ENCODE results near the gene CAMKMT.

CAMKMT gene

DNA sequence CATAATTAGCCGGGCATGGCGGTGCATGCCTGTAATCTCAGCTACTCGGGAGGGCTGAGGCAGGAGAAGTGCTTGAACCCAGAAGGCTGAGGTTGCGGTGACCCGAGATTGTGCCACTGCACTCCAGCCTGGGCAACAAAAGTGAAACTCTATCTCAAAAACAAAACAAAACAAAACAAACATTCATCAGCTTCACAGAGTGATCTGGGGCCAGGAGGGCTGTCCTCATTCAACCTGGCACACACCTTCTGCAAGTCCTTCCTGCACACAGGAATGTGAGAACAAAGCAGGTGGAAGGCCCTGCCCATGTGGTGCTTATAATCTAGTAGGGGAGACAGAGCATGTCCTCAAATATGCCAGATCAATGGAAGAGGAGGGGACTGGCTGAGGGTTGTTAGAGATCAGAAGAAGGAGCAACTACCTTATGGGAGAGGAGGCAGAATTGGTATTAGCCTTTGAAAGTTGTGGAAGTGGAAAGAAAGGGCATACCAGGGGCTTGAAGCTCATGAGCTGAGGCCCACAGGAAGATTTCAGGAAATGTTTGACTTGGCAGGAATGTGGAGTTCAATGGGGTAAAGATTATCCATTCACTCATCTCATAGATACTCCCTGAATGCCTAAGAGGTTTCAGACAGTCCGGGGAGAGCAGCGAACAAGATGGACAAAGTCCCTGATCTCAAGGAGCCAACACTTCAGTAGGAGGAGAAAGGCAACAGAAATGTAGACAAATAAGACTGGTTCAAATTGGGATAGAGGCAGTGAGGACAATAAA is 424.5 kb downstream of the CAMKMT start:
- H3K4me3 ChIP-seq (ENCODE audit: low read depth, low read length), result no peak overlapping the region
- TF ChIP-seq, protein P1, sequence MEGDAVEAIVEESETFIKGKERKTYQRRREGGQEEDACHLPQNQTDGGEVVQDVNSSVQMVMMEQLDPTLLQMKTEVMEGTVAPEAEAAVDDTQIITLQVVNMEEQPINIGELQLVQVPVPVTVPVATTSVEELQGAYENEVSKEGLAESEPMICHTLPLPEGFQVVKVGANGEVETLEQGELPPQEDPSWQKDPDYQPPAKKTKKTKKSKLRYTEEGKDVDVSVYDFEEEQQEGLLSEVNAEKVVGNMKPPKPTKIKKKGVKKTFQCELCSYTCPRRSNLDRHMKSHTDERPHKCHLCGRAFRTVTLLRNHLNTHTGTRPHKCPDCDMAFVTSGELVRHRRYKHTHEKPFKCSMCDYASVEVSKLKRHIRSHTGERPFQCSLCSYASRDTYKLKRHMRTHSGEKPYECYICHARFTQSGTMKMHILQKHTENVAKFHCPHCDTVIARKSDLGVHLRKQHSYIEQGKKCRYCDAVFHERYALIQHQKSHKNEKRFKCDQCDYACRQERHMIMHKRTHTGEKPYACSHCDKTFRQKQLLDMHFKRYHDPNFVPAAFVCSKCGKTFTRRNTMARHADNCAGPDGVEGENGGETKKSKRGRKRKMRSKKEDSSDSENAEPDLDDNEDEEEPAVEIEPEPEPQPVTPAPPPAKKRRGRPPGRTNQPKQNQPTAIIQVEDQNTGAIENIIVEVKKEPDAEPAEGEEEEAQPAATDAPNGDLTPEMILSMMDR (IDR thresholded peaks at IDR 0.05; ENCODE audit: low read depth, low read length), result no peak

- H3K4me3 ChIP-seq (ENCODE audit: low read depth, low read length), result no peak overlapping the region
- TF ChIP-seq, protein P1 (IDR thresholded peaks at IDR 0.05; ENCODE audit: low read depth, low read length), result no peak
Measured at GRCh38 chr2:44786817-44787214, 425.1 kb downstream of the CAMKMT start.

- H3K4me3 ChIP-seq (ENCODE audit: low read depth, low read length), result no peak overlapping the region
- TF ChIP-seq, protein P1 (IDR thresholded peaks at IDR 0.05; ENCODE audit: low read depth, low read length), result no peak
Measured at GRCh38 chr2:44787663-44788062, 425.9 kb downstream of the CAMKMT start.

GRCh38 chr2:44789446-44789845 is 427.7 kb downstream of the CAMKMT start:
- TF ChIP-seq, protein P1 (IDR thresholded peaks at IDR 0.05; ENCODE audit: low read depth, low read length), result no peak

GRCh38 chr2:44789971-44790721 is 428.4 kb downstream of the CAMKMT start:
- TF ChIP-seq, protein P1 (IDR thresholded peaks at IDR 0.05; ENCODE audit: low read depth, low read length), result no peak
- H3K4me3 ChIP-seq (ENCODE audit: low read depth, low read length), result no peak overlapping the region

More at GRCh38 chr2:44789446-44789845, 427.7 kb downstream of the CAMKMT start:
- H3K4me3 ChIP-seq (ENCODE audit: low read depth, low read length), result no peak overlapping the region

- TF ChIP-seq, protein P1 (IDR thresholded peaks at IDR 0.05; ENCODE audit: low read depth, low read length), result no peak
Measured at GRCh38 chr2:44793322-44793870, 431.6 kb downstream of the CAMKMT start.

GRCh38 chr2:44796771-44797170 is 435.0 kb downstream of the CAMKMT start:
- TF ChIP-seq, protein P1 (IDR thresholded peaks at IDR 0.05; ENCODE audit: low read depth, low read length), result no peak
- no peak overlapping the region for H3K4me3 ChIP-seq (ENCODE audit: low read depth, low read length)

More at GRCh38 chr2:44793322-44793870, 431.6 kb downstream of the CAMKMT start:
- no peak overlapping the region for H3K4me3 ChIP-seq (ENCODE audit: low read depth, low read length)
